Activated CD4-positive, alpha-beta memory T cell treated with anti-CD3 and anti-CD28 coated beads for 36 hours (primary cell): ENCODE data around the gene F13B. TPM values are rescaled to one million over a fixed set of nuclear protein-coding genes. Genes with fewer than 3 reads are reported as not detected.

ENCODE experiments used
- CTCF ChIA-PET: fragments of 350-600 bp; sonication (Branson Sonifier 250); formaldehyde crosslinking; loops from one replicate; lab custom pipeline; 2021; ENCODE audit warnings: antibody characterized with exemption, inconsistent platforms; lab: Charles Lee
- POLR2A ChIA-PET: fragments of 350-600 bp; sonication (Branson Sonifier 250); formaldehyde crosslinking; loops from one replicate; lab custom pipeline; 2021; ENCODE audit warnings: antibody characterized with exemption; lab: Charles Lee
- DNase-seq: peaks from one replicate; pipeline ENCODE4 v3.0.0-alpha.2; 2020
- H3K27ac Mint-ChIP-seq: one replicate; pipeline ENCODE4 v1.8.0; 2021; ENCODE audit warnings: mixed read lengths
- H3K27me3 Mint-ChIP-seq: one replicate; pipeline ENCODE4 v1.8.0; 2021; ENCODE audit warnings: mixed read lengths
- H3K36me3 Mint-ChIP-seq: one replicate; pipeline ENCODE4 v1.8.0; 2021; ENCODE audit warnings: mixed read lengths
- H3K4me1 Mint-ChIP-seq: one replicate; pipeline ENCODE4 v1.8.0; 2021; ENCODE audit warnings: low read depth, mixed read lengths
- H3K4me3 Mint-ChIP-seq: one replicate; pipeline ENCODE4 v1.8.0; 2021; ENCODE audit warnings: mild to moderate bottlenecking, mixed read lengths
- H3K9me3 Mint-ChIP-seq: one replicate; pipeline ENCODE4 v1.8.0; 2021; ENCODE audit warnings: mixed read lengths
- intact Hi-C: fragments of 100-400 bp; cut with micrococcal nuclease; formaldehyde crosslinking; loops from one replicate; pipeline ENCODE4 v1.15.1; 2023
- total RNA-seq, 2 experiments: library from RNA; stranded (reverse); gene quantifications; one replicate each; pipeline ENCODE4 v1.2.3, GENCODE V29; 2021

F13B gene
- total RNA-seq, 2 experiments from 2014 or later, result not detected

- Mint-ChIP-seq H3K27ac (no peak overlapping the region), H3K36me3 (peaks cover 28% of the 10 kb centered on the region), H3K9me3 (peaks cover 21% of the 10 kb centered on the region), H3K4me1 (no peaks in the 10 kb centered on the region), H3K4me3 (no peak overlapping the region), H3K27me3 (no peaks in the 10 kb centered on the region)
- ChIA-PET POLR2A (no interaction called here), CTCF (no interaction called here)
- DNase-seq, result no peak
- intact Hi-C loops, result no loop called here
Observed at GRCh38 chr1:197081117-197081753, 14.2 kb upstream of the F13B start.

- Mint-ChIP-seq H3K27ac (no peak overlapping the region), H3K4me3 (no peak overlapping the region), H3K9me3 (peaks cover 21% of the 10 kb centered on the region), H3K4me1 (no peaks in the 10 kb centered on the region), H3K27me3 (no peaks in the 10 kb centered on the region), H3K36me3 (peaks cover 23% of the 10 kb centered on the region)
- no peak for DNase-seq
- intact Hi-C loops, result no loop called here
- CTCF ChIA-PET, result no interaction called here
- POLR2A ChIA-PET, result no interaction called here
Observed at GRCh38 chr1:197080323-197080722, 13.3 kb upstream of the F13B start.

DNA sequence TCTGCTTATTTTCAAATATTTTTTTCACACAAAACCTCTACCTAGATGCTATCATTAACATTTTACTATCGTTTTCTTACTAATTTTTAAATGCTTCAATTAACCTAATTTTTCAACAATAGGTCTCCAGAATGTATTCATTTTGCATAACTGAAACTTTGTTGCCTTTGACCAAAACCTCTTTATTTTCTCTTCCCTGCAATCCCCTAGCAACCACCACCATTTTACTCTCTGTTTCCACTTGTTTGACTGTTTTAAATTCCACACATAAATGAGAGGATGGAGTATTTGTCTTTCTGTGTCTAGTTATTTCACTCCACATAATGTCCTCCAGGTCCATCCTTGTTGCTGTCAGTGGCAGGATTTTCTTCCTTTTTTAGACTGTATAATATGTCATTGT lies 9.5 kb upstream of the F13B start:
- peaks cover 11% of the 10 kb centered on the region for H3K9me3 Mint-ChIP-seq
- intact Hi-C loops, result no loop called here
- DNase-seq, result no peak
- H3K36me3 Mint-ChIP-seq, result peaks cover 2% of the 10 kb centered on the region
- ChIA-PET CTCF (no interaction called here), POLR2A (no interaction called here)
- peaks cover 4% of the 10 kb centered on the region for H3K27me3 Mint-ChIP-seq
- H3K27ac Mint-ChIP-seq, result no peak overlapping the region
- no peaks in the 10 kb centered on the region for H3K4me1 Mint-ChIP-seq
- H3K4me3 Mint-ChIP-seq, result no peak overlapping the region

DNA sequence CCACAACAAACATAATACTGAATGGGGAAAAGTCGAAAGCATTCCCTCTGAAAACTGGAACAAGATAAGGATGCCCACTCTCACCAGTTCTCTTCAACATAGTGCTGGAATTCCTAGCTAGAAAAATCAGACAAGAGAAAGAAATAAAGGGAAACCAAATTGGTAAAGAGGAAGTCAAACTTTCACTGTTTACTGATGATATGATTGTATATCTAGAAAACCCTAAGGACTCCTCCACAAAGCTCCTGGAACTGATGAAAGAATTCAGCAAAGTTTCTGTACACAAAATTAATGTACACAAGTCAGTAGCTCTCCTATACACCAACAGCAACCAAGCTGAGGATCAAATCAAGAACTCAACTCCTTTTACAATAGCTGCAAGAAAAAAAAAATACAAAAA lies 6.9 kb upstream of the F13B start:
- Mint-ChIP-seq H3K4me3 (no peak overlapping the region), H3K9me3 (peaks cover 2% of the 10 kb centered on the region), H3K27me3 (peaks cover 6% of the 10 kb centered on the region), H3K36me3 (no peaks in the 10 kb centered on the region), H3K4me1 (no peaks in the 10 kb centered on the region), H3K27ac (no peak overlapping the region)
- DNase-seq, result no peak
- CTCF ChIA-PET, result interaction anchor here (0.6 kb wide), 1 partner anchor 275 kb away, joined by 4 read pairs; no protein-coding TSS in a partner anchor
- intact Hi-C loops, result no loop called here
- POLR2A ChIA-PET, result no interaction called here

- DNase-seq, result no peak
- ChIA-PET POLR2A (no interaction called here), CTCF (no interaction called here)
- H3K4me1 Mint-ChIP-seq, result no peaks in the 10 kb centered on the region
- intact Hi-C loops, result no loop called here
- no peaks in the 10 kb centered on the region for H3K36me3 Mint-ChIP-seq
- peaks cover 8% of the 10 kb centered on the region for H3K27me3 Mint-ChIP-seq
- H3K4me3 Mint-ChIP-seq, result no peak overlapping the region
- peaks cover 4% of the 10 kb centered on the region for H3K9me3 Mint-ChIP-seq
- H3K27ac Mint-ChIP-seq, result no peak overlapping the region
Observed at GRCh38 chr1:197067457-197067818, 378 bp upstream of the F13B start.

DNA sequence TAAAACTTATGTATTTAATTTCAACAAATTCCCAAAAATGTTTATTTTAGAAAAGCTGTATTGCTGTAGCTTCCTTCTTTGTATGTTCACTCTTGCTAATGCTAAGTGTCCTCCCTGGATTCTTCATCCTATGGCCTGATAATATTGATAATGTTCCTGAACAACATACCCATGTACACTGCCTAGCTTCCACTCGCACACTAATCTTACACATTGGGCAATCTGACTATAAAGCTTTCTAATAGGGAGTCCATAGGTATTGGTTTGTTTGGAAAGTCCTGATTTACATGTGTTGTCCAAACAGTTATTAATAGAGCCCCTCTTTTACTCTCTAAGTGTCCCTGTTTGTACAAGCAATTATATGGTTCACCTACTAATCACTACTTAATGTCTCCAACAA lies 783 bp downstream of the F13B start:
- intact Hi-C loops, result no loop called here
- Mint-ChIP-seq H3K27me3 (peaks cover 6% of the 10 kb centered on the region), H3K9me3 (peaks cover 4% of the 10 kb centered on the region), H3K36me3 (no peaks in the 10 kb centered on the region), H3K4me3 (no peak overlapping the region), H3K4me1 (no peaks in the 10 kb centered on the region), H3K27ac (no peak overlapping the region)
- ChIA-PET CTCF (no interaction called here), POLR2A (no interaction called here)
- DNase-seq, result no peak

- H3K36me3 Mint-ChIP-seq, result no peaks in the 10 kb centered on the region
- DNase-seq, result no peak
- peaks cover 4% of the 10 kb centered on the region for H3K9me3 Mint-ChIP-seq
- intact Hi-C loops, result no loop called here
- no peaks in the 10 kb centered on the region for H3K4me1 Mint-ChIP-seq
- CTCF ChIA-PET, result no interaction called here
- peaks cover 6% of the 10 kb centered on the region for H3K27me3 Mint-ChIP-seq
- H3K4me3 Mint-ChIP-seq, result no peak overlapping the region
- POLR2A ChIA-PET, result no interaction called here
- H3K27ac Mint-ChIP-seq, result no peak overlapping the region
Observed at GRCh38 chr1:197065559-197065958, 1.5 kb downstream of the F13B start.

DNA sequence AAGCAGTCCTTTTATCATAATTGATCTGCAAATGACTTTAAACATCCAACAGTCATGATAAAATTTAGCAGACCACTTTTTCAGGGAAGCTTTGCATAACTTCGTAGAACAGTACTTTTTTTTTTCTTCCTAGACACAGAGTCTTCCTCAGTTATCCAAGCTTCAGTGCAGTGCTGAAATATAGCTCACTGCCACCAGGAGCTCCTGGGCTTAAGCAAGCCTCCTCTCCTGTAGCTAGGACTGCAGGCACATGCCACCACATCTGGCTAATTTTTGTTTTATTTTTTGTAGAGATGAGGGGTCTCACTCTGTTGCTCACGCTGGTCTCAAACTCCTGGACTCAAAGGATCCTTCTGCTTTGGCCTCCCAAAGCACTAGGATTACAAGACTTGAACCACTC lies 3.8 kb downstream of the F13B start:
- Mint-ChIP-seq H3K27me3 (peaks cover 4% of the 10 kb centered on the region), H3K9me3 (no peaks in the 10 kb centered on the region), H3K27ac (no peak overlapping the region), H3K36me3 (no peaks in the 10 kb centered on the region), H3K4me1 (no peaks in the 10 kb centered on the region), H3K4me3 (no peak overlapping the region)
- CTCF ChIA-PET, result no interaction called here
- POLR2A ChIA-PET, result no interaction called here
- DNase-seq, result no peak
- intact Hi-C loops, result no loop called here

GRCh38 chr1:197062692-197063091 lies 4.4 kb downstream of the F13B start:
- intact Hi-C loops, result no loop called here

GRCh38 chr1:197049100-197049499 lies 18.0 kb downstream of the F13B start:
- ChIA-PET POLR2A (no interaction called here), CTCF (no interaction called here)
- Mint-ChIP-seq H3K27me3 (peaks cover 6% of the 10 kb centered on the region), H3K36me3 (no peaks in the 10 kb centered on the region), H3K4me3 (no peak overlapping the region), H3K27ac (no peak overlapping the region), H3K9me3 (peaks cover 4% of the 10 kb centered on the region), H3K4me1 (no peaks in the 10 kb centered on the region)
- DNase-seq, result no peak
- intact Hi-C loops, result no loop called here

More at GRCh38 chr1:197062692-197063091, 4.4 kb downstream of the F13B start:
- peaks cover 4% of the 10 kb centered on the region for H3K27me3 Mint-ChIP-seq
- POLR2A ChIA-PET, result no interaction called here
- H3K4me3 Mint-ChIP-seq, result no peak overlapping the region
- DNase-seq, result no peak
- CTCF ChIA-PET, result no interaction called here
- no peaks in the 10 kb centered on the region for H3K9me3 Mint-ChIP-seq
- no peaks in the 10 kb centered on the region for H3K4me1 Mint-ChIP-seq
- no peak overlapping the region for H3K27ac Mint-ChIP-seq
- H3K36me3 Mint-ChIP-seq, result no peaks in the 10 kb centered on the region

DNA sequence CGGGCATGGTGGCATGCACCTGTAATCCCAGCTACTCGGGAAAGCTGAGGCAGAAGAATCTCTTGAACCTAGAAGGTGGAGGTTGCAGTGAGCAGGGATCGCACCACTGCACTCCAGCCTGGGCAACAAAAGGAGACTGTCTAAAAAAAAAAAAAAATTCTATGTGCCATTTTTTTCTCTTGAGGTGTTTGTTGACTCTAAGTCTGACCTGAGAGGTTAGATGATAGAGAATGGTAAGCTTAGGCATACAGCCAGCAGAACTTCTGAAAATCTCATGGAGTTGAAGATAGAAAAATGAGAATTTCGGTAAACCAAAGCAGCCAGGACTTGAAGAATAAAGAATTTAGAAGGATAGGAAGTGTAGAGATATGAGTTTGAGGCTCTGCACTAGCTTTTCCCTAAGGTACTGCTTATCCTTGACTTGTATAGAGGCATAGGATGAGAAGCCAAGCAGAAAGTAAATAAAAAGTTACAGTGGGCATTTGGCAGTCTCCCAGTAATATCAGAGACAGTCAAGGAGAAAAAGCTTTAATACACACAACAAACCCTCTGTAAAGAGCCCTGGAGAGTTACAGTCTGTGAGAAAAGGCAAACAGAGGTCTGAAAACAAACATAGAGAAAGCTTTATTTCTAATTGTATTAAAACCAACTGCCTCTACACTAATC lies 24.3 kb downstream of the F13B start:
- H3K4me3 Mint-ChIP-seq, result no peak overlapping the region
- H3K4me1 Mint-ChIP-seq, result peaks cover 3% of the 10 kb centered on the region
- intact Hi-C loops, result no loop called here
- no peak overlapping the region for H3K27ac Mint-ChIP-seq
- no peaks in the 10 kb centered on the region for H3K36me3 Mint-ChIP-seq
- H3K27me3 Mint-ChIP-seq, result peaks cover 13% of the 10 kb centered on the region
- DNase-seq, result no peak
- CTCF ChIA-PET, result no interaction called here
- POLR2A ChIA-PET, result no interaction called here
- H3K9me3 Mint-ChIP-seq, result peaks cover 4% of the 10 kb centered on the region

DNA sequence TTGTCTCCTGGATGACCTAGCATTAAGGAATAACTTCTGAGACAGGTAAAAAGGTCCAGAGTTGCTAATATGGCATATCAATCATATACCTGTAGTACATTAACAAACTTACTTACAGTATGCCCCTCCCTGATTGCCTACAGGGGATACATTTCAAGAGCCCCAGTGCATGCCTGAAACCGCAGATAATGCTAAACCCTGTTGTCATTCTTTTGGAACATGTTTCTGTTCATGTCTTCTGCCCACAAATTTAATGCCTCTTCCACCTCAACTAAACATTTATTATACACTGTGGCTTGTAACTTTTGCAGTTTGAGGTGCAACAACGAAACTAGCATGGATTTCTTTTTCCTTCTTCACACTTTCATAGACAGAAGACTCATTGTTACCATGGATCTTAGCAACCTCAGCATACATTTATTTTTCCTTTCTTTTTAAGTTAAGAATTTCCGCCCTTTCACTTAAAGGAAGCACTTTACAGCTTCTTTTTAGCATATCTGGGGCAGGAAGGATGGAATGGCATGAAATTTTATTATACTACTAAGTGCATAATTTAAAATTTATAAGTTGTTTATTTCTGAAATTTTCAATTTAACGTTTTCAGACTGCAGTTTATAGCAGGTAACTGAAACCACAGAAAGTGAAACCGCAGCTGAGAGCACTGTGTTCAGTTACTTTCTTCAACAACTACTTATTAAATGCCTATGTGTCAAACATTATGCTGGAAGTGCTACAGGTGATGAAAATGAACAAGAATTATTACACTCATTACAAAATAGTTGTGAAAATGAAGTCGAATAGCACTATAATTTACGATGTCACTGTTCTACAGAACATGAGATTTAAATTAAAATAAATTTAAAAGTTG lies 25.3 kb downstream of the F13B start:
- intact Hi-C loops, result no loop called here
- Mint-ChIP-seq H3K36me3 (no peaks in the 10 kb centered on the region), H3K9me3 (no peaks in the 10 kb centered on the region), H3K4me3 (no peak overlapping the region), H3K4me1 (peaks cover 3% of the 10 kb centered on the region), H3K27me3 (peaks cover 12% of the 10 kb centered on the region), H3K27ac (no peak overlapping the region)
- ChIA-PET POLR2A (no interaction called here), CTCF (no interaction called here)
- DNase-seq, result no peak
